HG03439 (cell line): Measurements from ENCODE around the gene PTGDR.

Experiments used
- ATAC-seq: cut with Tn5 transposase; IDR thresholded peaks from one replicate; pipeline ENCODE4 v1.9.1; 2021; ENCODE audit warnings: mild to moderate bottlenecking, moderate library complexity; ENCODE audit not compliant: unreplicated experiment

Gene PTGDR, protein sequence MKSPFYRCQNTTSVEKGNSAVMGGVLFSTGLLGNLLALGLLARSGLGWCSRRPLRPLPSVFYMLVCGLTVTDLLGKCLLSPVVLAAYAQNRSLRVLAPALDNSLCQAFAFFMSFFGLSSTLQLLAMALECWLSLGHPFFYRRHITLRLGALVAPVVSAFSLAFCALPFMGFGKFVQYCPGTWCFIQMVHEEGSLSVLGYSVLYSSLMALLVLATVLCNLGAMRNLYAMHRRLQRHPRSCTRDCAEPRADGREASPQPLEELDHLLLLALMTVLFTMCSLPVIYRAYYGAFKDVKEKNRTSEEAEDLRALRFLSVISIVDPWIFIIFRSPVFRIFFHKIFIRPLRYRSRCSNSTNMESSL

GRCh38 chr14:52267501-52268278 is at the start of gene PTGDR:
Gene PTGDR, plus strand, starts transcription at chr14:52267698. Its CDS starts 117 bp downstream, at chr14:52267815.
- ATAC-seq: no peak

DNA sequence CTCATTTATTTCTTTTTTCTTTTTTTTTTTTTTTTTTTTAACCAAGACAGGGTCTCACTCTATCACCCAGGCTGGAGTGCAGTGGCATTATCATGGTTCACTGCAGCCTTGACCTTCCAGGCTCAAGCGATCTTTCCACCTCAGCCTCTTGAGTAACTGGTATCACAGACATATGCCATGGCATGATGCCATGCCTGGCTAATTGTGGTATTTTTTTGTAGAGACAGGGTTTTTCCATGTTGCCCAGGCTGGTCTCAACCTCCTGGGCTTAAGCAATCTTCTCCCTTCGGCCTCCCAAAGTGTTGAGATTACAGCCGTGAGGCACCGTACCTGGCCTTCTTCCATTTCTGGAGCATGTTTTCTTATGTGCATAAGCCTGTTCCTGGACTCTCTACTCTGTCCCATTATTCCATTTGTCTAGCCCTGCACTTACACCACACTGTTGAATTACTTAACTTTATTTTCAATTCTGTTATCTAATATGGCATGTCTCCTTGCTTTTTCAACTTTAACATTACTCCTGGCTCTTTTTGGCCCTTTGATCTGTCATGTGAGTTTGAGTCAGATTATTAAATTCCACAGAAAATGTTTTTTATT is 47.9 kb upstream of the PTGDR start:
- ATAC-seq: no peak

- ATAC-seq: no peak
Measured at GRCh38 chr14:52220924-52221811, 46.3 kb upstream of the PTGDR start.

DNA sequence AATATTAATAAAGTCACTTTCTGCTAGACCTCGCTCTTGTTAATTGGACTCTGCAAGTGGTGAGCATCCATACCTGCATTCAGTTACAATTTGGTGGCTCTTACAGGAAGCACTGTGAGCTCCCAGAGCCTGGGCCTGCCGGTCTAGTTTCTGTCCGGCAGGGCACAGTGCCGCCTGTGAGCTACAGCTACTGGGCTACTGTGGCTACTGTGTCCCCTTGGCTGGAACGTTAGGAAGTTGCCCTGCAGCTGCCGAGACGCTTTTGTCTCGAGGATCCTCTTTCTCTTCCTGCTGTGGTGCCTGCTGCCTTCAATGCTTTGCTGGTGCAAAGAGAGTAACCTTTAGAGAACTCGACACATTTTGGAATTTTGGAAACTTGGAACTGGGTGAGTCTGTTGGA is 44.6 kb upstream of the PTGDR start:
- ATAC-seq: no peak

- no peak for ATAC-seq
Measured at GRCh38 chr14:52227619-52228222, 39.8 kb upstream of the PTGDR start.

- ATAC-seq: no peak
Measured at GRCh38 chr14:52233693-52234092, 33.8 kb upstream of the PTGDR start.

DNA sequence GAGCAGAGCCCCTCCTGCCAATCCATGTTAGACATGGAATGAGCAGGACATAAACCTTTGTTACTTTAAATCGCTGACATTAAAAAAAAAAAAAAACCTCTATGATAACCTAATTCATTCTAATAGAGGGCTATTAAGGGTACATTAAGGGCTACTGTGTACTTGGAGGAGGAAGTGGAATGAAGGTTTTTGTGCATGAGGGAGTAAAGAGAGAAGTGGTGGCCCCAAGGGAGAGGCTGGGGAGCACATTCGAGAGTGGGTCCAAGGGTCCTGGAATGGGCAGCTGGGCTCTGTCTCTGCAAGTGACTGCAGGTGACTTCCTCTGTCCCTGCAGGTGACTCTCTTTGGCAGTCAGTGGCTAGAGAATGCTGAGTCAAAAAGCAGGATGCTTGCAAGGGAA is 32.1 kb upstream of the PTGDR start:
- no peak for ATAC-seq

GRCh38 chr14:52235866-52236510 is 31.5 kb upstream of the PTGDR start:
- ATAC-seq: no peak

DNA sequence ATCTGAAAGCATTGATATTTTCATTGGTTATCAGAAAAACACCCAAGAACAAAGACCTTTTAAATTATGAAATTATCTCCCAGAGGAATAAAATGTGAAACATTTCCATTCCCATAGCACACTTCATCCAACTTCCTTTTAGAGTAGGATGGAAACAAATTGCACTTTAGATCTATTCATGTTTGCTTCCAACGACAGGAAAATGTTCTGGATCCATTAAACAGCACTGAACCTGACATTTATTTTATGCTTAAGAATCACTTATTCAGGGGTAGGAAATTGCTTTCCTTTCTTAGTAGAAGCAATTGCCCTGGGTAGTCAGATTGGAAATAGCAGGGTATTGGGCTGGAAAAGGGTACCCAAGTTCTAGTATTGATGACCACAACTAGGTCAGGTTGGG is 28.8 kb upstream of the PTGDR start:
- no peak for ATAC-seq

DNA sequence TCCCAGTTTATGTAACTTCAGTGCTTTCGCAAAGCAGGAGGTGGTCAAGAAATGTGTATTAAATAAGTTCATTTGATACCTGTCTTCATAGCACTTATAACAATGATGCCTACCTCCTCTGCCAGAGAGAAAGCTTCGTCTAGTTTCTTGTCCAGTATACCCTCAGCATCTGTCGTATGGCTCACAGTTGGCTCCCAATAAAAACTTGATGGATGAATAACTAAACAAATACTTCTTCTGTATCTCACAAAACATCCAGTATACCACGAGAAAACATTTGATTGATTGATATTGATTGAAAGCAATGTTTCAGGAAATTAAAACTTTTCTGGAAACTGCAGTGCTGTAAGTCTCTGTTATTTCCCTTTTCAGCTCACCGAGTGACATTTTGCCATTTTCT is 26.9 kb upstream of the PTGDR start:
- no peak for ATAC-seq

- ATAC-seq: no peak
Measured at GRCh38 chr14:52241087-52241793, 26.3 kb upstream of the PTGDR start.

GRCh38 chr14:52244328-52244727 is 23.2 kb upstream of the PTGDR start:
- ATAC-seq: peak; percentile 71

- ATAC-seq: peak; percentile 42
Measured at GRCh38 chr14:52244997-52245396, 22.5 kb upstream of the PTGDR start.

- no peak for ATAC-seq
Measured at GRCh38 chr14:52248057-52248456, 19.4 kb upstream of the PTGDR start.

DNA sequence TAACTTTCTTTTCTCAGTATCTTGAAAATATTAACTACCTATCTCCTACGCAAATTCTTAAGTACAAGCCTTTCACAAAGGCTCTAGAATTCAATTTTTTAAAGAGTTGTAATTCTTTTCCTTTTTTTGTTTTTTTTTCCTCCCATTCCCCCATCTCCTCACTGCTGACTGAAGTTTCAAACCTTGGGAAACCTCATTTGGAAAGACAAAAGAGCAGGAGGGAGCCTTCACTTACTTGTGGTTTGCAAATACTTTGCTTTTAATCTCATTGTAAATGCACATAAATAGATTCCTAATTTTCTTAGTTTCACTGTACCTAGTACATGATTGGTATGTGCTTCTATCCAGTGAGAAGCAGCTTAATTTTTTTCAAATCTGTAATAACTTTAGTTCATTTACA is 15.8 kb upstream of the PTGDR start:
- ATAC-seq: no peak

- ATAC-seq: no peak
Measured at GRCh38 chr14:52253503-52253902, 14.0 kb upstream of the PTGDR start.

GRCh38 chr14:52254086-52254485 is 13.4 kb upstream of the PTGDR start:
- ATAC-seq: no peak

GRCh38 chr14:52258783-52259182 is 8.7 kb upstream of the PTGDR start:
- no peak for ATAC-seq

DNA sequence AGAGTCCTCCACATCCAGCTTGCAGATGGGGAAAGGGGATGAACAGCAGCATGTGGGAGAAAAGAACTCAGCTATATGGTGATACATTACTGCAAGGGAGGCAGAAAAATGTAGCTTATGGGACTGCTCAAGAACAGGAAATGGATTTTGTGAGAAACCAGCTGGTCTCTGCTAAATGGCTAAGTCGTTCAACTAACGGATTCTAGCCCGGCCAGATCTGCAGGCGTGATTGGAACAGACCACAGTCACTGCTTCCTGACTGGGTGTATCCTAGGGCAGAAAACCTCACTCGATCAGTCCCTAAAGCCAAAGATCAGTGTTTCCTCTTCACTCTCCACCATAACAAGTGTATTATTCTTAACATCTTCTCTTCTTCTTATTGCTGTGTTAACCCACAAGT is 8.1 kb upstream of the PTGDR start:
- no peak for ATAC-seq
